ENCODE data around the gene EHMT1. TPM values are rescaled to one million over a fixed set of nuclear protein-coding genes. Genes with fewer than 3 reads are reported as not detected.

The EHMT1 gene
- total RNA-seq, 1 donor from 2014 or later = 59.9 TPM

GRCh38 chr9:137765536-137765935 is 146.7 kb downstream of the EHMT1 start:
- Histone ChIP-seq H3K27me3 (ENCODE audit: control insufficient read depth, insufficient read depth, low read length) (no peaks in the 10 kb centered on the region), H3K36me3 (ENCODE audit: control insufficient read depth, insufficient read depth, low read length) (peaks cover 6% of the 10 kb centered on the region), H3K4me3 (ENCODE audit: low read depth, low read length) (no peak overlapping the region)
- TF ChIP-seq CTCF (IDR thresholded peaks at IDR 0.05; ENCODE audit: insufficient read depth, low read length, poor library complexity, severe bottlenecking) = no peak
- DNase-seq (ENCODE audit: low read depth) = no peak

DNA sequence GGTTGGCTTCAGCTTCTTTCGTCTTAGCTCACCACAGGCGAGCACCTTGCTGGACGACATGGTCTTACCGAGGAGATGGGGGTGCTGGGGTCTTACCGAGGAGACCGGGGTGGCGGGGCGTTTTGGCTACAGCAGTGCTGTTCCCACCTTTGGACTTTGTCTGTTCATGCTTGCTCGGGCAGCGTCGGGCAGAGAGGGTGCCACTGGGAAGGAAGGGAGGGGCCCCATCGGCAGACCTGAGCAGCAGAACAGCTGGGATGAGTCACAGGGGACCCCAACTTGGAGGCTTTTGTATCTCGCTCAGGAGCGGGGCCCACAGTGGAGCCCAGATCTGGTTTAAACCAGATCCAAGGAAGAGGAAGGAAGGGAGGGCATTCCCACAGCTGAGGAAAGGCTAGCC is 152.8 kb downstream of the EHMT1 start:
- no peaks in the 10 kb centered on the region for H3K27me3 ChIP-seq (ENCODE audit: control insufficient read depth, insufficient read depth, low read length)
- no peak for TF ChIP-seq CTCF (IDR thresholded peaks at IDR 0.05; ENCODE audit: insufficient read depth, low read length, poor library complexity, severe bottlenecking)
- H3K36me3 ChIP-seq (ENCODE audit: control insufficient read depth, insufficient read depth, low read length) = peaks cover 2% of the 10 kb centered on the region
- H3K4me3 ChIP-seq (ENCODE audit: low read depth, low read length) = no peak overlapping the region
- no peak for DNase-seq (ENCODE audit: low read depth)

DNA sequence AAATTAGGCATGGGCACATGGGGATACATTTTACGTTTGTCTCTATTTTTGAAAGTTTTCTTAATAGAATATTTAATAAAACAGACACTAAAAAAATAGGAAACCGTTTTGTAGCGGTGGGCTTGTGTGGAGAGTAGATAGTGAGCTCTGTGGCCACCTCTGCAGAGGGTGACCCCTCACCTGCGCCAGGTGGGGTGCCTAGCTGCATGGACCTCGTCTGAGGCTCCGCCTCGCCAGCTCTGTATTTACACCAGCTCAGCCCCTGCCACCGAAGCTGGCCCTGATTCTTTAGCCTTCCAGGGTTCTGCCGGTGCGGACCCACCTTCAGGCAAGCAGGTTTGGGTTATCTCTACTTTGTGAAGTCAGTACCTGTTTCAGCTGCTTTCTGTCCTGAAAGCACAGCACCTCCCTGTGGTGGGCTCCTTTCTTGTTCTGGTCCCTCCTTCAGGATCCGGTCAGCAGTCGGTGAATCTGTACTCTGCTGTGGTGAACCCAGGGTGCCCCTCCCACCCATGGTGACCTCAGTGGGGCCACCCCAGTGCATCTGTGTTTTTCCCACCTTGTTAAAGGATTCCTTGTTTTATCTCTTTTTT is 153.6 kb downstream of the EHMT1 start:
- peak; percentile 43 for TF ChIP-seq CTCF (IDR thresholded peaks at IDR 0.05; ENCODE audit: insufficient read depth, low read length, poor library complexity, severe bottlenecking)
- peak; percentile 4 for DNase-seq (ENCODE audit: low read depth)
- H3K4me3 ChIP-seq (ENCODE audit: low read depth, low read length) = no peak overlapping the region
- no peaks in the 10 kb centered on the region for H3K36me3 ChIP-seq (ENCODE audit: control insufficient read depth, insufficient read depth, low read length)
- no peaks in the 10 kb centered on the region for H3K27me3 ChIP-seq (ENCODE audit: control insufficient read depth, insufficient read depth, low read length)

- Histone ChIP-seq H3K4me3 (ENCODE audit: low read depth, low read length) (no peak overlapping the region), H3K27me3 (ENCODE audit: control insufficient read depth, insufficient read depth, low read length) (no peaks in the 10 kb centered on the region), H3K36me3 (ENCODE audit: control insufficient read depth, insufficient read depth, low read length) (no peaks in the 10 kb centered on the region)
- DNase-seq (ENCODE audit: low read depth) = no peak
- no peak for TF ChIP-seq CTCF (IDR thresholded peaks at IDR 0.05; ENCODE audit: insufficient read depth, low read length, poor library complexity, severe bottlenecking)
These were observed 156.1 kb downstream of the EHMT1 start for GRCh38 chr9:137774775-137775386.

DNA sequence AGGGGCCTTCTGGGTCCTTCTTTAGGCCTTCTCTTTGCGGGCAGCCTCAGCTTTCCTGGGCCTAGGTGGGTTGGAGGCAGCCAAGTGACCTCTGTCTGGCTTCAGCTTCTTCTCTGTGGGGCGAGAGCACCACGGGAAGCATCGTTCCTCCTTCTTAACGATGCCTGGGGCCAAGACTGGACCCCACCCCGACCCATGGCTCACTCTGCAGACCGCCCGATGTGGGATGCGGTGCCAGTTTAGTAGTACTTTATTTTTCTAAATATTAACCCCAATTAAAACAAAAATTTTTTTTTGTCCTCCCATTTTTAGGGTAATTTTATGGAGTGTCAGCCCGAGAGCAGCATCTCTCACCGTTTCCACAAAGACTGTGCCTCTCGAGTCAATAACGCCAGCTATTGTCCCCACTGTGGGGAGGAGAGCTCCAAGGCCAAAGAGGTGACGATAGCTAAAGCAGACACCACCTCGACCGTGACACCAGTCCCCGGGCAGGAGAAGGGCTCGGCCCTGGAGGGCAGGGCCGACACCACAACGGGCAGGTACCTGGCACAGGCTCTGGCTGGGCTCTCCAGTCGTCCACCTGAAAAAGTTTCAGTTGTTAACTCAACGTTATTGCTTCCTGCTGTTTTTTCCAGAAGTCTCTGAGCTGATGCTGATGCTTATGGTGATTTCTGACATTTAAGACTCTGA is 157.6 kb downstream of the EHMT1 start:
- no peaks in the 10 kb centered on the region for H3K27me3 ChIP-seq (ENCODE audit: control insufficient read depth, insufficient read depth, low read length)
- no peak for DNase-seq (ENCODE audit: low read depth)
- TF ChIP-seq CTCF (IDR thresholded peaks at IDR 0.05; ENCODE audit: insufficient read depth, low read length, poor library complexity, severe bottlenecking) = no peak
- H3K36me3 ChIP-seq (ENCODE audit: control insufficient read depth, insufficient read depth, low read length) = no peaks in the 10 kb centered on the region
- no peak overlapping the region for H3K4me3 ChIP-seq (ENCODE audit: low read depth, low read length)

All from kidney epithelial cell (primary cell).